HG02885 (cell line): Measurements from ENCODE around the gene DOC2B.
"Not testable (repeated sequence)": the region's sequence is repeated elsewhere in the genome, so short reads cannot be mapped to it uniquely, and the experiment has no call there.

ENCODE experiments used
- ATAC-seq: cut with Tn5 transposase; IDR thresholded peaks from one replicate; pipeline ENCODE4 v1.9.1; 2021; ENCODE audit warnings: mild to moderate bottlenecking; ENCODE audit not compliant: unreplicated experiment, poor library complexity

DOC2B gene

GRCh38 chr17:213286-214105, 32.0 kb upstream of the DOC2B start:
- ATAC-seq, result no peak

- no peak for ATAC-seq
These were observed 29.0 kb upstream of the DOC2B start for GRCh38 chr17:210402-210801.

- ATAC-seq, result no peak
These were observed 27.0 kb upstream of the DOC2B start for GRCh38 chr17:208429-208828.

GRCh38 chr17:207775-208174, 26.3 kb upstream of the DOC2B start:
- no peak for ATAC-seq

GRCh38 chr17:206941-207560, 25.6 kb upstream of the DOC2B start:
- no peak for ATAC-seq

GRCh38 chr17:206484-206883, 25.0 kb upstream of the DOC2B start:
- not testable (repeated sequence) for ATAC-seq

- ATAC-seq, result no peak
These were observed 24.4 kb upstream of the DOC2B start for GRCh38 chr17:205817-206216.

GRCh38 chr17:205148-205669, 23.8 kb upstream of the DOC2B start:
- ATAC-seq, result no peak

- no peak for ATAC-seq
These were observed 23.1 kb upstream of the DOC2B start for GRCh38 chr17:204427-205147.

GRCh38 chr17:202501-202951, 21.1 kb upstream of the DOC2B start:
- ATAC-seq, result no peak

- ATAC-seq, result not testable (repeated sequence)
These were observed 20.3 kb upstream of the DOC2B start for GRCh38 chr17:201736-202135.

- ATAC-seq, result not testable (repeated sequence)
These were observed 19.8 kb upstream of the DOC2B start for GRCh38 chr17:201257-201656.

- ATAC-seq, result no peak
These were observed 19.1 kb upstream of the DOC2B start for GRCh38 chr17:200586-200985.

GRCh38 chr17:199806-200545, 18.5 kb upstream of the DOC2B start:
- ATAC-seq, result no peak

- no peak for ATAC-seq
These were observed 17.7 kb upstream of the DOC2B start for GRCh38 chr17:199191-199604.

GRCh38 chr17:198225-198624, 16.8 kb upstream of the DOC2B start:
- ATAC-seq, result not testable (repeated sequence)

GRCh38 chr17:197352-197751, 15.9 kb upstream of the DOC2B start:
- ATAC-seq, result no peak

- ATAC-seq, result no peak
These were observed 13.6 kb upstream of the DOC2B start for GRCh38 chr17:194828-195602.
